ENCODE data around the gene LRRN1. TPM values are rescaled to one million over a fixed set of nuclear protein-coding genes. Genes with fewer than 3 reads are reported as not detected.
"Not testable (repeated sequence)": the region's sequence is repeated elsewhere in the genome, so short reads cannot be mapped to it uniquely, and the experiment has no call there.

LRRN1 gene
- polyA plus RNA-seq, 3 donors, result 17.2 to 23.2 (median 21.2) TPM

- DNase-seq, result no peak
Observed at GRCh38 chr3:3801494-3801841, 2.2 kb downstream of the LRRN1 start.

DNA sequence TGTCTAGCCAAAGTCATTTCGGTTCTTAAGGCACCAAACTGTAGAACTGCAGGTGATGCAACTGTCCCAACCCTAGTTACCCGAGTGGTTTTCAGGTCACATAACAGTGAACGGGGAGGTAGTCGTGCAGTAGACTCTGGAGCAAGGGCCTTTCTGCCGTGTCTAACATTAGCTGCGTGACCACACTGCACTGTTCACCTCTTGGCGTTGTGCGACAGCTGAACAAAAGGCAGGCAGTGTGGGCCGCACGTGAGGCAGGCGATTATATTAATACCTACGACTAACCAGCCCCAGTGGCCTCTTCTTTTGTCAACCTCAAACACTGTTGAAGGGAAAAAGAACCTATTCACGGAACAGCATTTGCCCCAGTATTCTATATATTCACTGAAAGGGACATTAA lies 2.8 kb downstream of the LRRN1 start:
- DNase-seq, result no peak

- DNase-seq, result no peak
Observed at GRCh38 chr3:3804560-3804959, 5.3 kb downstream of the LRRN1 start.

GRCh38 chr3:3806092-3806491 lies 6.9 kb downstream of the LRRN1 start:
- no peak for DNase-seq

- DNase-seq, result no peak
Observed at GRCh38 chr3:3806856-3807255, 7.6 kb downstream of the LRRN1 start.

DNA sequence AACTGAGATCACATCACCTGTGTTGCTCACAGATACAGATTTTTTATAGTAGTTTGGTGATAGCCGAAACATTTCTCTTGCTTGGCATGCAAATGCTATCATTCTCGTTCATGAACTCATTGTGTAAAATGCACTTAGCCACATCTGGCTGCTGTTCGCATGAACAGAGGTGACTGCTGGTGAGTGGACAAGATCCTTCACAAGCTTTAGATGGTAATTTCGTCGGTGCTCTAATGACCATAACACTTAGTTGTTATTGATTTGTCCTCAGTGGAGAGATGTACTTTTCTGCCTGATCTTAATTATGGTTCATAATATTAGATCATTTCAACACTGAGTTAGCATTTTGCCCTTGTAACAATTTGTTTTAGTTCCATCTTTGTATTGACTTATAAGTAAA lies 13.8 kb downstream of the LRRN1 start:
- no peak for DNase-seq

DNA sequence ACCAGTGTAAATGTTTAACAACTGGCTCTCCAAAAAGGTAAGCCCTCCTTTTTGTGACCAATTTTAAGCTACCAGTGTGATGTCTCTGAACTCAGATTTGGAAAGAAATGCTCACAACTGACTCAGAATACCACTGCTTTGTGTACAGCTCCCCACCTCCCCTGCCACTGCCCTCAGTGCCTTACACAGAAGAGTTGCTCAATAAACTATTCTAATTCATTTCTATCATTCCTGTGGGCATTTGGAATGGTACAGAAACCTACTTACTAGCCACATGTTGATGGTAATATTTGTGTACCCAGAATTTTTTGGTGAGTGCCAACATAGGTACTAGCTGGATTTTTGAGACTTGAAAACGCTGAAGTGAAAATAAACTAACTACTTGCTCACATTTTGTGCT lies 16.0 kb downstream of the LRRN1 start:
- no peak for DNase-seq

- no peak for DNase-seq
Observed at GRCh38 chr3:3816034-3816433, 16.8 kb downstream of the LRRN1 start.

- no peak for DNase-seq
Observed at GRCh38 chr3:3817865-3818264, 18.6 kb downstream of the LRRN1 start.

DNA sequence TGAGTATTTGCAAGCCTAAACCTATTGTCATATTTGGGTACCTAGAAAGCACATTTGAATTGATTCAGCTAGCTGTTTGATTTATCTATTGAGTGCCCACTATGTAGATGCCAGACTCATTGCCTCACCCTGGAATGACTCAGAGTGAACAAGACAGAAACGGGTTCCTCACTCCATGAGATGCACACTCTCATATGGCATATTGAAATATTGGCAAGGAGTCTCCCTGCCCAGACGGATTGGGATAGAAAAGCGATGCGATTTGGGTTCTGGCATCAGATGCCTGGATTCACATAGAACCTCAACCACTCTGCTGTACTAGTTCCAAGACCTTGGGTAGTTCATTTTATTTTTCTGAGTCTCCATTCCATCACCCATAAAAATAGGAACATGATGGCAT lies 22.5 kb downstream of the LRRN1 start:
- DNase-seq, result no peak

- DNase-seq, result no peak
Observed at GRCh38 chr3:3825035-3825434, 25.8 kb downstream of the LRRN1 start.

GRCh38 chr3:3826521-3826920 lies 27.3 kb downstream of the LRRN1 start:
- DNase-seq, result no peak

DNA sequence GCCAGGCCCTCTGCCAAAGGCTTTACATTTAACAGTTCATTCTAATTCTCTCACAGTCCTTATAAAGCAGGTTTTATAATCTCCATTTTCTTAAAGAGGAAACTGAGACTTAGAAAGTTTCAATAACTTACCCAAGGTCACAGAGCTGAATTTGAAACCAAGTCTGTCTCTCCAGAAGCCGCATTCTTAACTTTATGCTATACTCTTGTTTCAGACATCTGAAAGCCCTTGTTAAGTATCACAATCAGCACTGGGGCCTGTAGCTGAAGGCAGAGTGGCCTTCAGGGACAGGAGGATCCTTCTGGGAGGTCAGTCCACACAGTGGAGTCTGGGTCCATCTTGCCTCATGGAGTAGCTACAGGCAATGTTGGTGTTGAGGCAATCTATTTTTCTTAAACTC lies 27.9 kb downstream of the LRRN1 start:
- DNase-seq, result no peak

- DNase-seq, result not testable (repeated sequence)
Observed at GRCh38 chr3:3828417-3828816, 29.2 kb downstream of the LRRN1 start.

GRCh38 chr3:3836845-3837244 lies 37.6 kb downstream of the LRRN1 start:
- DNase-seq, result no peak

GRCh38 chr3:3842356-3842755 lies 43.1 kb downstream of the LRRN1 start:
- no peak for DNase-seq

GRCh38 chr3:3847994-3848922 lies 49.0 kb downstream of the LRRN1 start:
- DNase-seq, result no peak

- peak; percentile 65 for DNase-seq
Observed at GRCh38 chr3:3848923-3849275, 49.7 kb downstream of the LRRN1 start.

DNA sequence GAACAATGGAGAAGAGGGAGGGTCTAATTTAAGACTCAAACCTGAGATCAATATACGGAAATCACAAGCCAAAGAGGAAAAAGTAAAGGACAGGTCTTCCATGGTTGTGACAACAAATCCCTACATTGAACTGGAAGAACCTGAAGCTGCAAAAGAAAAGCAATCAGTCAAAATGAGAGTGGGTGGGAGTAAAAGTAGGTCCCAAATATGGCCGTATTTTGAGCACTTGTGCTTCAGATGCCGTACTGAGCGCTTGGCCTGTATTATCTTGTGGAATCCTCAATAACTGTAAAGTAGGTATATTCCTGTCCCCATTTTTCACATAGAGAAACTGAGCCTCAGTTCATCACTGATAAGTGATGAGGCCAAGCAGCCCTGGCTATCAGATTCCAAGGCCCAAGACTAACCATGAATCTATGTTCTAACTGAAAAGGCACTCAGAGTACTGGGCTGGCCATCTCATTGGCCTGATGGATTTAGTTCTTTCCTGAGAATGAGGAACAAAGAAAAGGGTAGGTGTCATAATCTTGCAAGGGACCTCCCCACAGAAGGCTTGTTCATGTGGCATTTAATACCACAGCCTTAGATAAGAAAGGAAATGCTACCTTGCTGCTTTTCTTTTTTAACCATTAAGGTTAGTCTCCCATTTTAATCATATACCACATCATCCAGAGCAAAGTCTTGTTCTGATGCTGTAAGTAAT lies 52.5 kb downstream of the LRRN1 start:
- DNase-seq, result no peak

GRCh38 chr3:3853544-3853943 lies 54.3 kb downstream of the LRRN1 start:
- DNase-seq, result no peak

GRCh38 chr3:3855056-3855455 lies 55.8 kb downstream of the LRRN1 start:
- DNase-seq, result peak; percentile 52

GRCh38 chr3:3860235-3860634 lies 61.0 kb downstream of the LRRN1 start:
- no peak for DNase-seq

- no peak for DNase-seq
Observed at GRCh38 chr3:3862534-3862933, 63.3 kb downstream of the LRRN1 start.

GRCh38 chr3:3875491-3875890 lies 76.3 kb downstream of the LRRN1 start:
- peak; percentile 58 for DNase-seq

Data from renal pelvis (tissue), 4 donors.